ENCODE measurements around the gene ITPKC. TPM values are rescaled to one million over a fixed set of nuclear protein-coding genes. Genes with fewer than 3 reads are reported as not detected.

Gene ITPKC
- total RNA-seq (2022; extraction: Qiagen RNA extraction; ENCODE audit: low read depth), result 15.1 to 20.5 TPM (median 17.7 TPM) in 5 replicates

GRCh38 chr19:40716482-40717324 is at the start of gene ITPKC, which contains the start of gene COQ8B:
ITPKC (plus strand) TSS chr19:40717112; CDS start chr19:40717136, 24 bp downstream.
COQ8B (minus strand) TSS chr19:40716886; CDS start chr19:40714632, 2,254 bp downstream.

GRCh38 chr19:40690050-40690692 is 26.7 kb upstream of the ITPKC start, which contains the start of gene NUMBL:
NUMBL (minus strand) TSS chr19:40690651; CDS start chr19:40690483, 168 bp downstream.

GRCh38 chr19:40750058-40750873 is 33.4 kb downstream of the ITPKC start, which contains the start of gene ACTMAP:
ACTMAP (minus strand) TSS chr19:40750477; CDS start chr19:40749803, 674 bp downstream.

GRCh38 chr19:40750874-40751537 is 34.1 kb downstream of the ITPKC start, which contains the start of gene SNRPA:
SNRPA (plus strand) TSS chr19:40751203; CDS start chr19:40751409, 206 bp downstream.

GRCh38 chr19:40774916-40775631 is 58.2 kb downstream of the ITPKC start, which contains the start of gene MIA:
MIA (plus strand) TSS chr19:40775521; CDS start chr19:40775543, 22 bp downstream.

GRCh38 chr19:40777937-40778705 is 61.2 kb downstream of the ITPKC start, which contains the start of gene RAB4B:
RAB4B (plus strand) TSS chr19:40778247; CDS start chr19:40778376, 129 bp downstream.

Other genes starting within 250 kb of the ITPKC start
- 99.0 to 162 TPM (median 140 TPM) in 5 replicates for gene SHKBP1, start 140.2 kb upstream of the ITPKC start, total RNA-seq (2022; extraction: Qiagen RNA extraction; ENCODE audit: low read depth)
- 42.6 to 67.2 TPM (median 46.7 TPM) in 5 replicates for gene LTBP4, start 115.7 kb upstream of the ITPKC start, total RNA-seq (2022; extraction: Qiagen RNA extraction; ENCODE audit: low read depth)
- 47.2 to 71.5 TPM (median 63.4 TPM) in 5 replicates for gene NUMBL, start 26.5 kb upstream of the ITPKC start, total RNA-seq (2022; extraction: Qiagen RNA extraction; ENCODE audit: low read depth)
- gene COQ8B, start 226 bp upstream of the ITPKC start, total RNA-seq (2022; extraction: Qiagen RNA extraction; ENCODE audit: low read depth), result 55.7 to 69.6 TPM (median 67.0 TPM) in 5 replicates
- 12.8 to 21.0 TPM (median 19.4 TPM) in 5 replicates for gene ACTMAP, start 33.4 kb downstream of the ITPKC start, total RNA-seq (2022; extraction: Qiagen RNA extraction; ENCODE audit: low read depth)
- gene SNRPA, start 34.1 kb downstream of the ITPKC start, total RNA-seq (2022; extraction: Qiagen RNA extraction; ENCODE audit: low read depth), result 148 to 217 TPM (median 162 TPM) in 5 replicates
- 1.1 TPM in 1 of 5 replicates, not detected in the others for gene MIA, start 58.4 kb downstream of the ITPKC start, total RNA-seq (2022; extraction: Qiagen RNA extraction; ENCODE audit: low read depth)
- 11.0 to 21.4 TPM (median 18.5 TPM) in 5 replicates for gene RAB4B, start 61.1 kb downstream of the ITPKC start, total RNA-seq (2022; extraction: Qiagen RNA extraction; ENCODE audit: low read depth)
- 66.3 to 90.3 TPM (median 84.8 TPM) in 5 replicates for gene EGLN2, start 82.1 kb downstream of the ITPKC start, total RNA-seq (2022; extraction: Qiagen RNA extraction; ENCODE audit: low read depth)
- gene CYP2A6, start 133.3 kb downstream of the ITPKC start, total RNA-seq (2022; extraction: Qiagen RNA extraction; ENCODE audit: low read depth), result 0.26 TPM in 1 of 5 replicates, not detected in the others
- not detected in 5 replicates for gene CYP2A7, start 165.1 kb downstream of the ITPKC start, total RNA-seq (2022; extraction: Qiagen RNA extraction; ENCODE audit: low read depth)

Measured in A549 treated with RU486 at 1 μM for 4 hours (cell line).